Measurements from ENCODE around the gene RABAC1. TPM values are rescaled to one million over a fixed set of nuclear protein-coding genes. Genes with fewer than 3 reads are reported as not detected.

The RABAC1 gene
- total and polyA plus RNA-seq, 2 of the 8 experiments (the other 6 are each of a cell fraction or from before 2014, with no cell fraction given), result 124 to 439 TPM

- Histone ChIP-seq H3K79me1 (ENCODE audit: low read depth, low read length) (no peaks in the 10 kb centered on the region), H3K27ac (ENCODE audit: low read depth, low read length) (no peak overlapping the region), H4K20me1 (replicated peaks in 1 of 2; ENCODE audit: control insufficient read depth in 1 of 2, insufficient read depth in 2 of 2, low read length in 2 of 2) (peaks cover 10 to 30% of the 10 kb centered on the region in 2 experiments), H3K4ac (replicated peaks; ENCODE audit: insufficient read length, low read depth, low read length) (no peak overlapping the region), H3K14ac (ENCODE audit: insufficient read length) (no peak overlapping the region), H2AFZ (ENCODE audit: low read length) (no peak overlapping the region), H3K79me2 (ENCODE audit: control insufficient read depth in 1 of 2, insufficient read depth in 2 of 2, low read length in 2 of 2) (no peaks in the 10 kb centered on the region), H4K5ac (ENCODE audit: insufficient read length, low read depth, low read length) (no peak overlapping the region), H2BK12ac (ENCODE audit: low read depth, low read length) (no peak overlapping the region), H3K27me3 (replicated peaks in 1 of 4; ENCODE audit: control insufficient read depth in 3 of 4, extremely low read depth in 1 of 4, insufficient read depth in 3 of 4, low read length in 3 of 4) (peaks cover 89 to 98% (median 95%) of the 10 kb centered on the region in 4 experiments), H3K23me2 (ENCODE audit: low read depth, low read length) (peaks cover 10% of the 10 kb centered on the region), H3K56ac (replicated peaks; ENCODE audit: insufficient read length, low read depth, low read length) (no peak overlapping the region), H3K4me3 (ENCODE audit: extremely low read depth in 1 of 4, insufficient read depth in 2 of 4, low read depth in 3 of 4, low read length in 4 of 4) (peak overlapping the region in 1 of 4 experiments; percentile 60; a peak in 2 of 8 replicates), H2AK5ac (ENCODE audit: low read depth, low read length) (no peak overlapping the region; the same call in 1 of the 2 replicates), H4K8ac (ENCODE audit: extremely low read depth, insufficient read depth, low read length) (no peak overlapping the region), H2BK15ac (ENCODE audit: low read length) (no peak overlapping the region), H2BK20ac (ENCODE audit: low read length) (no peak overlapping the region), H3K9me3 (ENCODE audit: insufficient read depth in 2 of 2, low read depth in 1 of 2, low read length in 1 of 2) (no peaks in the 10 kb centered on the region), H3K23ac (ENCODE audit: insufficient read length) (no peak overlapping the region), H2BK5ac (ENCODE audit: low read depth, low read length) (no peak overlapping the region), H3K9ac (replicated peaks in 1 of 4; ENCODE audit: extremely low read depth in 1 of 4, low read depth in 3 of 4, low read length in 3 of 4) (no peak overlapping the region), H3K4me1 (replicated peaks in 1 of 4; ENCODE audit: control insufficient read depth in 3 of 4, insufficient read depth in 4 of 4, low read length in 3 of 4) (peaks cover 6 to 21% (median 12%) of the 10 kb centered on the region in 4 experiments), H2BK120ac (replicated peaks; ENCODE audit: low read depth, low read length) (no peak overlapping the region), H3K4me2 (ENCODE audit: insufficient read depth in 1 of 2, low read depth in 2 of 2, low read length in 2 of 2) (peak overlapping the region in 1 of 2 experiments; percentile 66; a peak in 1 of 4 replicates), H4K91ac (replicated peaks; ENCODE audit: insufficient read length, low read length) (no peak overlapping the region), H3K18ac (ENCODE audit: extremely low read depth, low read length) (no peak overlapping the region), H3K36me3 (ENCODE audit: control insufficient read depth in 2 of 4, insufficient read depth in 4 of 4, low read length in 3 of 4) (no peaks in the 10 kb centered on the region)
- TF ChIP-seq CBX8 (IDR thresholded peaks at IDR 0.05; ENCODE audit: borderline replicate concordance, low read depth, low read length), result no peak
- peak; percentile 55 for TF ChIP-seq RNF2 (IDR thresholded peaks at IDR 0.05; ENCODE audit: borderline replicate concordance, low read depth, low read length, missing control alignments, poor library complexity, severe bottlenecking)
- peak; percentile 53 for TF ChIP-seq SUZ12 (IDR thresholded peaks at IDR 0.05; ENCODE audit: low read length)
- no peak for TF ChIP-seq RAD21 (IDR thresholded peaks at IDR 0.05 in 1 of 2, conservative IDR thresholded peaks at IDR 0.05 in 1 of 2; ENCODE audit: low read depth in 2 of 2, low read length in 2 of 2)
- peak; percentile 55 for TF ChIP-seq EZH2 (IDR thresholded peaks at IDR 0.05; ENCODE audit: low read depth, low read length, severe bottlenecking)
- no peak for TF ChIP-seq TAF7 (optimal IDR thresholded peaks at IDR 0.05; ENCODE audit: borderline replicate concordance, low read depth, low read length)
- no peak for TF ChIP-seq E2F6 (IDR thresholded peaks at IDR 0.05)
- no peak for TF ChIP-seq EGR1 (IDR thresholded peaks at IDR 0.05; ENCODE audit: borderline replicate concordance, low read depth, low read length)
- no peak for DNase-seq (ENCODE audit: low read depth in 1 of 2, low spot score in 2 of 2)
- no peak for FAIRE-seq
- CTCF ChIA-PET (ENCODE audit: partially characterized antibody), result interaction anchor here (1.4 to 1.5 kb wide), 4 partner anchors 11 to 54 kb away, joined by 5 to 6 read pairs (median 6); no protein-coding TSS in a partner anchor
- WGBS, 2 experiments (ENCODE audit: extremely low coverage in 1 of 2, insufficient coverage in 1 of 2, insufficient read length in 1 of 2, insufficient replicate concordance in 2 of 2, low coverage in 1 of 2, low lambda C conversion rate in 2 of 2, missing lambda C conversion rate in 1 of 2), result 64% methylated on average over 11 of the region's 16 CpGs; no CpG with 5 or more reads in 1 of the 2 experiments
- POLR2A ChIA-PET (ENCODE audit: partially characterized antibody), result interaction anchor here (0.7 to 9.6 kb wide), 5 partner anchors 10 to 66 kb away, joined by 4 to 71 read pairs (median 5); partner anchors contain the start of gene RPS19
These were observed 32.2 kb downstream of the RABAC1 start for GRCh38 chr19:41926763-41927496.

Data from H1 (cell line).